ENCODE data around the gene HTRA1. TPM values are rescaled to one million over a fixed set of nuclear protein-coding genes. Genes with fewer than 3 reads are reported as not detected.
A peak's percentile ranks its signal among the peaks of the same experiment; 100 is the strongest.

Gene HTRA1
- total and polyA plus RNA-seq, 8 donors: 26.3 to 81.2 (median 55.3) TPM

DNA sequence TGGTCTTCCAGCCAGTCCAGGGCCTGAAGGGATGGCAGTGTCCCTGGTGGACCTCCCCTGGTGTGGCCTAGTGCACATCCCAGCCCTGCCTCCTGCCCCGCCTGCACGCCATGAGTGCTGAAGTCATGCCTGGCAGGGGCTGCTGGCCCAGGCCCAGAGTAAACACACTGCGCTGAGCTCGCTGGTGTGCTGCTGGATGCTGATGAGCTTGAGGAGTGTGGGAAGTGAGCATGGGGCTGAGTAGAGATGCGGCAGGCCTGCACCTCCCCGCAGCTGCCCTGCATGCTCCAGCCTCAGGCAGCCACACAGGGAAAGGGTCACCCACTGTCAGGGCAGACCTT is 43.2 kb downstream of the HTRA1 start:
- H3K9me3 ChIP-seq: no peaks in the 10 kb centered on the region
- H3K27ac ChIP-seq: peak overlapping the region in 3 of 5 donors; percentile 43 to 80 (median 67)
- WGBS, 5 donors: 11 to 35% (median 16%) methylated on average over 6 of the region's 6 CpGs; no CpG with 5 or more reads in 1 of the 5 donors
- peaks cover 0 to 31% (median 19%) of the 10 kb centered on the region in 4 donors for H3K36me3 ChIP-seq
- intact Hi-C loops (cut with DNase I; ENCODE audit: low total_unique reads): no loop called here
- TF ChIP-seq POLR2AphosphoS5 (IDR thresholded peaks at IDR 0.05) (peak; percentile 61 to 92 (median 76)), POLR2A (IDR thresholded peaks at IDR 0.05) (no peak), CTCF (IDR thresholded peaks at IDR 0.05) (no peak)
- peak; percentile 78 to 95 for DNase-seq
- no peak overlapping the region for H3K4me3 ChIP-seq
- H3K4me1 ChIP-seq: peaks cover 0 to 21% (median 10%) of the 10 kb centered on the region in 4 donors
- no peaks in the 10 kb centered on the region for H3K27me3 ChIP-seq

DNA sequence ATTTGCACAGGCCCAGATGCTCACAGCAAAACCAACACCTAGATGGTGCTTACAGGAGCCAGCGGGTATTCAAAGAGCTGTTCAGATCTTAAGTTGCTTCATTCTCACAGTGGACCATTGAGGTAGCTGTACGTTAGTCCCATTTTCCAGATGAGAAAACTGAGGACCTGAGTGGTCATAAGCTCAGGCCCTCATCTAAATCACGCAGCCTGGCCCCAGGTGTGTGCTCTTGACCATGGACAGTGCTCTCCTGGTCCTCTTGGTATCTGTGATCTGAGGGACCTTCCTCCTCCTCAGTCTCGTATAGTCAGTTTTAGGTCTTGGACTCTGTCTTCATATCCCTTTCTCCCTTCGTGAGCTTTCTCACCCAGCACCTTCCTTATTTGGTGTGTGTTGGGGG is 43.7 kb downstream of the HTRA1 start:
- Histone ChIP-seq H3K27ac (peak overlapping the region in 3 of 5 donors; percentile 3 to 80 (median 13)), H3K9me3 (no peaks in the 10 kb centered on the region), H3K4me1 (peaks cover 0 to 17% (median 8%) of the 10 kb centered on the region in 4 donors), H3K27me3 (no peaks in the 10 kb centered on the region), H3K36me3 (peaks cover 0 to 35% (median 23%) of the 10 kb centered on the region in 4 donors), H3K4me3 (no peak overlapping the region)
- intact Hi-C loops (cut with DNase I; ENCODE audit: low total_unique reads): no loop called here
- no peak for DNase-seq
- no peak for TF ChIP-seq POLR2AphosphoS5 (IDR thresholded peaks at IDR 0.05)
- 83 to 94% (median 91%) methylated on average over 5 of the region's 5 CpGs for WGBS, 5 donors

- Histone ChIP-seq H3K4me1 (peaks cover 0 to 14% (median 7%) of the 10 kb centered on the region in 4 donors), H3K36me3 (peaks cover 0 to 46% (median 32%) of the 10 kb centered on the region in 4 donors), H3K27ac (peak overlapping the region in 1 of 5 donors; percentile 80), H3K9me3 (no peaks in the 10 kb centered on the region), H3K4me3 (no peak overlapping the region), H3K27me3 (no peaks in the 10 kb centered on the region)
- intact Hi-C loops (cut with DNase I; ENCODE audit: low total_unique reads): no loop called here
- DNase-seq: no peak
- WGBS, 5 donors: 89 to 93% (median 91%) methylated on average over 13 to 15 of the region's 15 CpGs
- TF ChIP-seq POLR2A (IDR thresholded peaks at IDR 0.05) (no peak), EP300 (IDR thresholded peaks at IDR 0.05) (no peak), CTCF (IDR thresholded peaks at IDR 0.05) (no peak), POLR2AphosphoS5 (IDR thresholded peaks at IDR 0.05) (no peak)
These were observed 44.7 kb downstream of the HTRA1 start for GRCh38 chr10:122505885-122506645.

DNA sequence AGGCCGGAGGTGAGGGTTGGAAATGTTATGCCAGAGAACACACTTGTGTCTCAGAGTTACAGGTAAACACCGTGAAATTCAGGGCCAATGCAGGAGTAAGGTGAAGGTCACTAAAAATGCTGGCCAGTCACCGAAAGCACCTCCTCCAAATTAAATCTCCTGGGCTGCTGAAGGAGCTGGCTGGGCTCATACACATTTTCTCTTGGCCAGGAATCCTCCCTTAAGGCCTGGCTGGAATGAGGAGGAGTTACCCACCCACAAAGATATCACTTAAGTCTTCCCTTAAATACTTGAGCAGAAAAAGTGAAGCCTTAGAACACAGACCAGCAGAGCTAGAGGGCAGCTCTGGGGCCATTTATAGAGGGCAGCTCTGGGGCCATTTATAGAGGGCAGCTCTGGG is 46.3 kb downstream of the HTRA1 start:
- DNase-seq: no peak
- no peaks in the 10 kb centered on the region for H3K9me3 ChIP-seq
- H3K27ac ChIP-seq: no peak overlapping the region
- peaks cover 0 to 14% (median 7%) of the 10 kb centered on the region in 4 donors for H3K4me1 ChIP-seq
- 85 to 93% (median 91%) methylated on average over 3 of the region's 3 CpGs for WGBS, 5 donors
- intact Hi-C loops (cut with DNase I; ENCODE audit: low total_unique reads): no loop called here
- H3K27me3 ChIP-seq: no peaks in the 10 kb centered on the region
- peaks cover 0 to 54% (median 43%) of the 10 kb centered on the region in 4 donors for H3K36me3 ChIP-seq
- H3K4me3 ChIP-seq: no peak overlapping the region
- TF ChIP-seq EP300 (IDR thresholded peaks at IDR 0.05) (no peak), POLR2A (IDR thresholded peaks at IDR 0.05) (no peak), POLR2AphosphoS5 (IDR thresholded peaks at IDR 0.05) (no peak), CTCF (IDR thresholded peaks at IDR 0.05) (no peak)

GRCh38 chr10:122508021-122508420 is 46.7 kb downstream of the HTRA1 start:
- DNase-seq: no peak
- 84 to 95% (median 89%) methylated on average over 5 of the region's 5 CpGs for WGBS, 5 donors
- H3K27ac ChIP-seq: no peak overlapping the region
- no peaks in the 10 kb centered on the region for H3K27me3 ChIP-seq
- no peak for TF ChIP-seq EP300 (IDR thresholded peaks at IDR 0.05)
- no peak for TF ChIP-seq CTCF (IDR thresholded peaks at IDR 0.05)
- TF ChIP-seq POLR2AphosphoS5 (IDR thresholded peaks at IDR 0.05): no peak
- no peak for TF ChIP-seq POLR2A (IDR thresholded peaks at IDR 0.05)
- H3K4me3 ChIP-seq: no peak overlapping the region
- H3K9me3 ChIP-seq: no peaks in the 10 kb centered on the region
- H3K4me1 ChIP-seq: peaks cover 0 to 14% (median 7%) of the 10 kb centered on the region in 4 donors
- intact Hi-C loops (cut with DNase I; ENCODE audit: low total_unique reads): no loop called here
- peaks cover 0 to 56% (median 44%) of the 10 kb centered on the region in 4 donors for H3K36me3 ChIP-seq

Measured in stomach (tissue), 9 donors.